ENCODE data around the gene SHH. TPM values are rescaled to one million over a fixed set of nuclear protein-coding genes. Genes with fewer than 3 reads are reported as not detected.

The SHH gene
- total and polyA plus RNA-seq, 2 of the 4 experiments (the other 2 are of a cell fraction), result under 0.01 to 0.03 TPM

GRCh38 chr7:155809947-155810769 is 2.1 kb downstream of the SHH start:
- no peaks in the 10 kb centered on the region; the same call in 1 of the 2 replicates for H4K20me1 ChIP-seq (ENCODE audit: insufficient read depth, low read length)
- intact Hi-C loops (cut with micrococcal nuclease) (no loop called here), dilution Hi-C loops (cut with HindIII; ENCODE audit: low sequenced_read_pairs, unreplicated experiment) (no loop called here), in situ Hi-C loops (cut with MboI; ENCODE audit: low sequenced_read_pairs) (loop anchor here (10.0 to 25.0 kb wide), 2 partner anchors 665 to 827 kb away; partner anchors contain the start of gene RNF32)
- H4K5ac ChIP-seq (ENCODE audit: low read depth, low read length), result no peak overlapping the region
- H3K27ac ChIP-seq (ENCODE audit: insufficient read depth, low read length), result no peak overlapping the region
- peaks cover 85% of the 10 kb centered on the region for H3K27me3 ChIP-seq (ENCODE audit: control insufficient read depth, insufficient read depth, low read length)
- WGBS, 2 experiments (ENCODE audit: extremely low coverage in 2 of 2, insufficient read length in 1 of 2), result 1% methylated on average over 17 of the region's 69 CpGs; no CpG with 5 or more reads in 1 of the 2 experiments
- no peak overlapping the region for H2AK5ac ChIP-seq (ENCODE audit: low read depth, low read length)
- ChIA-PET POLR2A (ENCODE audit: unreplicated experiment) (no interaction called here), CTCF (interaction anchor here (0.6 kb wide), 1 partner anchor 927 kb away, joined by 4 read pairs; no protein-coding TSS in a partner anchor)
- H3K4ac ChIP-seq (ENCODE audit: low read depth, low read length), result no peak overlapping the region
- H3K14ac ChIP-seq (replicated peaks; ENCODE audit: low read depth, low read length), result no peak overlapping the region
- no TSS peak for BruUV-seq (replicated peaks)
- no peak overlapping the region for H4K91ac ChIP-seq (ENCODE audit: insufficient read depth, low read depth, low read length)
- H4K8ac ChIP-seq (ENCODE audit: low read depth in 2 of 2, low read length in 2 of 2), result no peak overlapping the region
- no peak overlapping the region for H3K18ac ChIP-seq (ENCODE audit: low read depth, low read length)
- no peaks in the 10 kb centered on the region for H3K9me3 ChIP-seq (ENCODE audit: control insufficient read depth, insufficient read depth, low read length)
- H2BK20ac ChIP-seq (ENCODE audit: low read depth, low read length), result no peak overlapping the region
- H3K36me3 ChIP-seq (ENCODE audit: control insufficient read depth, insufficient read depth, low read length), result no peaks in the 10 kb centered on the region
- DNase-seq (no peak), ATAC-seq (ENCODE audit: low read depth) (no peak)
- no peak overlapping the region for H3K4me3 ChIP-seq (ENCODE audit: insufficient read depth, low read depth, low read length)
- peak overlapping the region; percentile 38 for H2AFZ ChIP-seq (replicated peaks; ENCODE audit: low read length, poor library complexity)
- H2AK9ac ChIP-seq (replicated peaks; ENCODE audit: low read depth, low read length, poor library complexity), result no peak overlapping the region
- H2BK120ac ChIP-seq (ENCODE audit: low read depth, low read length), result no peak overlapping the region
- no peaks in the 10 kb centered on the region for H3K79me1 ChIP-seq (ENCODE audit: low read depth in 1 of 2, low read length in 2 of 2)
- H3K4me1 ChIP-seq (ENCODE audit: control insufficient read depth, insufficient read depth, low read length), result no peaks in the 10 kb centered on the region
- H3K9ac ChIP-seq (ENCODE audit: low read depth, low read length), result no peak overlapping the region
- no peak overlapping the region for H2BK5ac ChIP-seq (ENCODE audit: low read depth, low read length, poor library complexity, severe bottlenecking)
- TF ChIP-seq RCOR1 (IDR thresholded peaks at IDR 0.05; ENCODE audit: insufficient replicate concordance, low read length) (no peak), RAD21 (IDR thresholded peaks at IDR 0.05; ENCODE audit: low read length) (no peak), USF2 (IDR thresholded peaks at IDR 0.05; ENCODE audit: low read depth, low read length) (no peak), FOS (IDR thresholded peaks at IDR 0.05; ENCODE audit: low read depth, low read length) (no peak), MAZ (IDR thresholded peaks at IDR 0.05; ENCODE audit: borderline replicate concordance, low read depth, low read length) (no peak), MAFK (IDR thresholded peaks at IDR 0.05; ENCODE audit: low read depth, low read length) (no peak), CHD1 (IDR thresholded peaks at IDR 0.05; ENCODE audit: low read depth, low read length) (no peak), POLR2A (IDR thresholded peaks at IDR 0.05; ENCODE audit: low read depth, low read length) (no peak), RFX5 (IDR thresholded peaks at IDR 0.05; ENCODE audit: low read depth, low read length) (no peak), ELK1 (IDR thresholded peaks at IDR 0.05; ENCODE audit: borderline replicate concordance, low read depth, low read length) (no peak), MXI1 (IDR thresholded peaks at IDR 0.05; ENCODE audit: borderline replicate concordance, low read depth, low read length) (no peak), NFE2L2 (IDR thresholded peaks at IDR 0.05; ENCODE audit: low read depth, low read length) (no peak), SMC3 (IDR thresholded peaks at IDR 0.05; ENCODE audit: low read depth, low read length) (no peak), BHLHE40 (IDR thresholded peaks at IDR 0.05; ENCODE audit: low read depth, low read length) (no peak)
- H2BK15ac ChIP-seq (ENCODE audit: low read depth, low read length), result no peak overlapping the region
- no peak overlapping the region for H3K23ac ChIP-seq (ENCODE audit: low read depth, low read length)
- H3K56ac ChIP-seq (ENCODE audit: extremely low read depth, insufficient read depth, low read length), result no peak overlapping the region
- no peaks in the 10 kb centered on the region for H3K9me1 ChIP-seq (ENCODE audit: insufficient read depth, low read length)
- H3K4me2 ChIP-seq (ENCODE audit: low read depth, low read length), result no peak overlapping the region; the same call in 1 of the 2 replicates
